Activated CD4-positive, CD25-positive, alpha-beta regulatory T cell treated with anti-CD3 and anti-CD28 coated beads, Interleukin-2, amount 50 U/mL, for 72 hours (primary cell): ENCODE data around the gene KCNQ1.

Experiments
- DNase-seq: peaks from one replicate; pipeline ENCODE4 v3.0.0; 2021

KCNQ1 gene

DNA sequence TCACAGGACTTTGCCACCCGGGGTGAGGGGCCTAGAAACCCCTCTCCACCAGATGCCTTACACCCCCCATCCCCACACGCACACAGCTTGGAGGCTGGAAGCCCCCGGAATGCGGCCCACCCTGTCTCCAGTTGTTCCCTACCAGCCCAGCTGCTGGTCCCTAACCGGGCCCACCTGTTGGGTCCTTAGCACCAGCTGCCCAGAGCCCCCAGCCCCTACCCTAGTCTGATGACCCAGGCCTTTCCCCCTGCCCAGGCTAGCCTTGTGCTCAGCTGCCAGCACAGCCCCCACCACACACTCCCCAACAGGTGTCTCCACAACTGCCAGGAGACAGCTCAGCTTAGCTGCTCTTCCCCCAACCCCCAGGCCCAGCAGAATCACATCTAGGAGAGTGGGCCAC is 373.7 kb downstream of the KCNQ1 start:
- no peak for DNase-seq

DNA sequence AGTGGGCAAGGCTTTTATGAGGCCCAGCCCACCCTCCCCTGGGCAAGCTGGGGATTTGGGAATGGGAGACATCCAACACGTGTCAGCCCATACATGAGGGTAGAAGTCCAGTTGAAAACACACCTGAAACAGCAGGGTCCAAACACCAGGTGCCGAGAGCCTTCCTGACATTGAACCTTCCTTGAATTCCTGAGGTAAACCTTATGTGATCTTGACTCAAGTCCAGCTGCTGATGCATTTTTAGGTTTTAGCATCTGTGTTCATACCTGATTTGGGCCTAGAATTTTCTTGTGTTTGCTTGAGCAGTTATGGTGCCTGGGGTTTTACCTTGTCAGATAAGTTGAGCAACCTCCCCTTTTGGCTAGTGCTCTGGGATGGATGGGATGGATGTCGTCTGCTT is 374.5 kb downstream of the KCNQ1 start:
- DNase-seq: no peak

DNA sequence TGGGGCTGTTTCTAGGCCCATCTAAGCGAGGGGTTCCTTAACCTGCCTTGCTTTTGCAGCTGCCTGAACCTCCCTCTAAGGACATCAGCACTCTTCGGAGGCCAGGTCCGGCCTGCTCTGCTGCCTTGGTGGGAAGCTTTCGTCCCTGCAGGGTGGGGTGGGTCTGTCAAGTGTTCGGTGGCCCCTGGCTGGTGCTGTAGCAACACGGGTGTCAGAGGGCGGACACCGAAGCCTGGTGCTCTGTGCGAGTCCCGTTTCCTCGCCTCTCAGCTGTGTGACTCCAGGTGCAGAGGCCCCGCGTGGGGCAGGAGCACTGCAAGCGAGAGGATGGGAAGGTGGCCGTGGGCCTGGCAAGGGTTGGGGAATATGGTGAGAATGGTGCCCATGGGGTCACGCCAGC is 376.2 kb downstream of the KCNQ1 start:
- DNase-seq: no peak

DNA sequence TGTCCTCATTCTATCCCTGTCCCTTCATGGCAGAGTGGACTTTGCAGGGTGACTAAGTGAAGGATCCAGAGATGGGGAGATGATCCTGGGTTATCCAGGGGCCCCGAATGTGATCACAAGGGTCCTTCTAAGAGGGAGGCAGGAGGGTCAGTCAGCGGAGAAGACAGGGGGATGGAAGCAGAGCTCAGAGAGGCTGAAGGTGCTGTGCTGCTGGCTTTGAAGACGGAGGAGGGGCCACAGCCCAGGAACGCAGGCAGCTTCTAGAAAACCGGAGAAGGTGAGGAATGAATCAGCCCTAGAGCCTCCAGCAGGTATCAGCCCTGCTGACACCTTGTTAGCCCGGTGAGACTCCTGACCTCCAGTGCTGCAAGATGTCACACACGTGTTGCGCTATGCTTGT is 377.1 kb downstream of the KCNQ1 start:
- no peak for DNase-seq

DNA sequence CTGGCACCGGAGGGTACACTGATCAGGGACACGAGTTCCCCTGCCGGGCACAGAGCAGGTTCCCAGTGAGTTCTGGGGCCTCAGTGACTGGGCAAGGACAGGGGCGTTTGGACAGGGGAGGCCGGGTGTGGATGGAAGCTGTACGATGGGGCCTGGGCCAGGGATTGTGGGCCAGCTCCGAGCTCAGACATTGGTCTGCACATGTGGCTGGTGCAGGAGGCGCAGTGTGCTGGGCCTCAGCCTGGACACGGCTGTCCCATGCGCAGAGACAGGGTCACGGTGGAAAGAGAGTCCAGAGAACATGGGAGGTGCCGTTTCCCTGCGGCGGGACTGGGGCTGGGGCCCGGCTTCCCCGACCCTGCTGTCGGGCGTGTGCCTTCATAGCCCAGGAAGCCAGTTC is 380.0 kb downstream of the KCNQ1 start:
- DNase-seq: no peak

DNA sequence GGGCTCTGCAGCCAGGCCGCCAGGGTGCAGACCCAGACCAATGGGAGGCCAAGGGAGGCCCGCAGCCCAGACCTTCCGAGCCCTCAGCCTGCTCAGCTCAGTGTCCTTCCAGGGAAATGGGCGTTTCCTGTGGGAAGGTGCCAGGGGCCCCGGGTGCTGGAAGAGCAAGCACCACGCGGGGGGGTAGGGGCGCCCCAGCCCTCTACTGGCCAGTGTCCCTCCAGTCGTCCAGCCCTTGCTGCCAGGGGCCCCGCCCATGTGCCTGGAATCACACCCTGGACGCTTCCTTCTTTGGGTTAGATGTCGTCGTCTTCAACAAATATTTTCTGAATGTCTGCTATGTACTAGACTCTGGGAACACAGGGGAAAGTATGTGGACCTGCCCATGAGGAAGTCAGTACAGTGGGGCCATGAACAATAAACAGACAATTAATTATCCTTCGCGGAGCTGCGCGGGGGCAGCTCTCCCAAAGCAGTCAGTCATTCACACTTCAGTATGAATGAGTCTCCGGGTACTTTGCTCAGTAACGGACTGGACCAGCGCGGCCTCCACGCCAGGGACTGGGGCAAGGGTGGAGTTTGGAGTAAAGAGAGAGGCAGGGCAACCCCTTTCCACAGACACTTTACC is 380.6 kb downstream of the KCNQ1 start:
- DNase-seq: no peak

DNA sequence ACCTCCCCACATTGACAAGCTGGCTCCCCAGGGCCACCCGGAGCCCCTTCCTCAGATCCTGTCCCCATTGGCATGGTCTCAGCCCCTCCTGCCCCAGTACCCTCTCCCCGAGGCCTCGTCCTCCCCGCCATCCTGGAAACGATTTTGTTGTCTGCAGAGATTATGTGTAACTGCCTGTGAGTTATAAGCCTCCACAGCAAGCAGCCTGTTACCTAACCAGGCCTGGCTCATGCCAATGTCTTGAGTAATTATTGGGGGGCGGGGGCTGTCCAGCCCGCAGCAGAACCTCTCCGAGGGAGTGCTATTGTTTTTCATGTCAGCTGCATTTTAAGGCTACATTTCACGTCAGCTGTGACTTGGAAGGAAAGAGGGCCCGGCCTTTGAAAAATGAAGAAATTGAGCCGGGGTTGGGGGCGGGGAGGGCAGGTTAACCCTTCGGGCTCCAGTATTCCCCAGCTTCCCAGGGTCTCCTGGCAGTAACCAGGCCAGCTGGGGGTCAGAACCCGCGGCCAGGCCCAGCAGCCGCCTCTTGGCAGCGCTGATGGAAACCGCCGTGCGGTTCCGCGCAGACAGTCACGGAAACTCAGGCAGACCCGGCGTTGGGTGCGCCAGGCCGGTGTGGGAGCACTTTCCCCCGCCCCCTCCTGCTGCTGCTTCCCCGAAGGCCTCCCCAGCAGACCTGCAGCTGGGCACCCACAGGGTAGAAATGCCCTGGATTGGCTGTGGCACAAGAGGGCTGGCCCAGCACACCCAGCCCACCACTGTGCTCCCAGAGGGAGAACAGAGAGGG is 381.3 kb downstream of the KCNQ1 start:
- no peak for DNase-seq

DNA sequence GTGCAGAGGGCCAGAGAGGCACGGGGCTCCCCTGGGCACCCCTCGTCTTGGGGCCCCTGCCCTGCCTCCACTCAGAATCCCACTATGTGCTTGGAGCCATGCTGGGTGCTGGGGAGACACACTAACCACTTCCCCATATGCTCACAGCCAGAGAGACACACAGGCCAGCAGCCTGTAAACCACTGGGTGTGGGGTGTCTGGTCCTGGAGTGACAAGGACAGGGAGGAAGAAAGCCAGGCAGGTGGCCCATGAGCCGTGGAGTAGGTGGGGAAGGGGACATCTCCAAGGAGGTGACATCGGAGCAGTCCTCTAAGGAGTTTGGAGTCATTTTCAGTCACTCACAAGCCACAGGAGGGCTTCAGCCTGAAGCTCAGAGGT is 381.9 kb downstream of the KCNQ1 start:
- DNase-seq: no peak

DNA sequence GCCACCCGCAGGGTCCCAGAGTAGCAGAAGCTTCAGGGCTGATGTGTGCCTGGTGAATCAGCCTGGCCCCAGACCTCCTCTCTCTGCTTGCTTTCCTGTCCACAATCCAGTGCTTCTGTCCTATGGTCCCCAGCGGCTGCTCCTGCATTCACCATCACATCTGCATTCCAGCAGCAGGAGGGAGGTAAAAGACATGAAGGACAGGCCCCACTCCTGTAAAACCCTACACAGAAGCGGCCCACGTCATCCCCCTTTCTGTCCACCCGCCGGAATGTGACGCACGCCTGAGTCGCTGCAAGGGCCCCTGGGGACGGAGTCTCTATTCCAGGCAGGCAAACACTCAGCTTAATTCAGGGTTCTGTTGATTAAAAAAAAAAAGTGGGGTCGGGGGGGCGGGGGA is 382.4 kb downstream of the KCNQ1 start:
- DNase-seq: no peak

DNA sequence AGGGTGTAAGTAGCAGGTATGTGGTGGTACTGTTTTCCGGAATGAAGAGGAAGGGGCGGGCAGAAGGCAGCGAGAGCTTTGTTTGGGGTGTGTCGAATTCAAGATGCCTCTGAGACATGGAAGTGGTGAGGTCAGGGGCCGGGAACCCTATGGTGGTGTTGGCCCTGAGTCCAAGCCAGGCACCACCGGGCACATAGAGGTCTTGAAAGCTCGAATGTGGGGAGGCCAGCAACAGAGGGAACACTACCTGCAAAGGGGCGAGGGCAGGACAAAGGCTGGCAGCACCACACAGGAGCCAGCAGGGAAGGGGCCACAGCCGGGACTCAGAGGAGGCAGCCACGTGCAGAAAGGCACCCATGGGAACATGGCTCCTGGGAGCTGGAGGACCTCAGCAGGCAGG is 383.0 kb downstream of the KCNQ1 start:
- no peak for DNase-seq

DNA sequence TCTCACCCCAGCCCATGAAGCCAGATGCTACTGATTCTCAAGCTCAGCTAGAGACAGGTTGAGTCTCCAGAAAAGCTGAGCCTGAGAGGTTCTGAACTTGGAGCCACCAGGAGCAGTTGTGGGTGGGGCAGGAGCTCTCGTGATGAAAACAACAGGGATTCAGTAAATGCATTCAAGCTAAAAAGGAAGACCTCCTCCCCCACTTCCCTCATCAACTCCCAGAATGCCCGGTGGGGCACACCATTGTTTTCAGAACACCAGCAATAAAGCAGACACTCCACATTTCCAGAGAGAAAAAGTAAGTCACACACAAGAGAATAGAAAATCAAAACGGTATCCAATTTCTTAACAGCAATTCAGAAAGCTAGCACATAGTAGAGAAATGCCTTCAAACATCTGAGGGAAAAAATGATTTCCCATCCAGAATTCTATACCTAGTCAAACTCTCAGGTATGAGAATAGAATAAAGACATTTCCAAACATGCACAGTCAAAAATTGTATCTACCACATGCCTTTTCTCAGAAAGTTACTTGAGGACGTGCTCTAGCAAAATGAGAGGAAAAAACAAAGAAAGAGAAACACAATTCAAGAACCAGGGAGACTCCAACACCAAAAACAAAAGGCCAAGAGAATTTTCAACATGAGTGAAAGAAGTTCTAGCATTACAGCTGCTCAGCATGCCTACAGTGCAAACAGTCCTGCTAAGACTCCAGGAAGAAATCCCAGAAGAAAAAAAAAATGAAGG is 383.9 kb downstream of the KCNQ1 start:
- DNase-seq: no peak

DNA sequence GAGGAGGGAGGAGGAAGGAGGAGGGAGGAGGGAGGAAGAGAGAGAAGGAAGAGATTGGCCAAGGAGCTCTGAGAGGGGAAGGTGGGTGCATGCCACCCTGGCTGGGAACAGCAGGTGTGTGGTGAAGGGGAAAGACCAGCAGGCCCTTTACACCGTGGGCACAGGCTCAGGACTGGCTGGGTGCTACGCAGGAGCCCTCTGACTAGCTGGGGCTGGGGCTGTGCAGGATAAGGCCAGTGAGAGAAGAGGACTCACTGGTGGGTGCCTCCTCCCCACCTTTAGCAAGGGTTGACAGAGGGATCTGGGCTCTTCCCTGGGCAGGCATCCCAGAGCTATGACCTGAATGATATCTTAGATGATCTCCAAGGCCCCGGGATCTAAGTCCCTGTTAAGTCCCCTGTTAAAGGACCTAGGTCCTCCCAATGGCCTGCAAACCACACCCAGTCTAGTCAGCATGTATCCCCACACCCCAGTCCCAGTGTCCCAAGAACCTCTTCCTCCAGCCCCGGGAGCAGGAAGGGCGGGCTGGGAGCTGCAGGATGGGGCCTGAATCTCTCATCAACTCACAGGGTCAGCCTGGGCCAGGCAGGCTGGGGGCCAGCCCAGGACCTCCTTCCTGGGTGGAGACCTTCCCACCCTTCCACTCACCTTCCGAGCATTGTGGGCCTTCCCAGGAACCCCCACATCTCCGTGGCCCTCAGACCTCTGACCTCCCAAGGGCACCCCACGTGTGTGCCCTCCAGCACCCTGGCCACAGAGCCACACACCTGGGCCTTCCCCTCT is 385.4 kb downstream of the KCNQ1 start:
- no peak for DNase-seq

DNA sequence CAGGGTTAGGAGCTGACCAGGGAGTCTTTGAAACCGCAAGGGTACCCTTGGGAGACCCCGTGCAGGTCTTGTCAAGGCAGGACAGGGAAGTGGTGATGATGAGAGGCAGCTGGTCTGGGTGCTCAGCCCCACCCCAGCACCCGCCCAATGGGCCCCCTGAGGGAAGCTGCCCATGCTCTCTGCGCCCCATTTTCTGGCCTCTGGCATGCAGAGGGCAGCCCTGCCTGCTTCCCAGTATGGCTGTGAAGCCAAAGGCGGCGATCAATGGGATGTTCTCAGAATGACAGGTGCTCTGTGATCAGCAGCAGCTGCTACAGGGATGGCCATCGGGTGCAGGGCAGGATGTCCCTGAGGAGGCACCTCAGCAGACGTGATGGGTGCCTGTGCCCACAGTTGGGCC is 386.1 kb downstream of the KCNQ1 start:
- no peak for DNase-seq

DNA sequence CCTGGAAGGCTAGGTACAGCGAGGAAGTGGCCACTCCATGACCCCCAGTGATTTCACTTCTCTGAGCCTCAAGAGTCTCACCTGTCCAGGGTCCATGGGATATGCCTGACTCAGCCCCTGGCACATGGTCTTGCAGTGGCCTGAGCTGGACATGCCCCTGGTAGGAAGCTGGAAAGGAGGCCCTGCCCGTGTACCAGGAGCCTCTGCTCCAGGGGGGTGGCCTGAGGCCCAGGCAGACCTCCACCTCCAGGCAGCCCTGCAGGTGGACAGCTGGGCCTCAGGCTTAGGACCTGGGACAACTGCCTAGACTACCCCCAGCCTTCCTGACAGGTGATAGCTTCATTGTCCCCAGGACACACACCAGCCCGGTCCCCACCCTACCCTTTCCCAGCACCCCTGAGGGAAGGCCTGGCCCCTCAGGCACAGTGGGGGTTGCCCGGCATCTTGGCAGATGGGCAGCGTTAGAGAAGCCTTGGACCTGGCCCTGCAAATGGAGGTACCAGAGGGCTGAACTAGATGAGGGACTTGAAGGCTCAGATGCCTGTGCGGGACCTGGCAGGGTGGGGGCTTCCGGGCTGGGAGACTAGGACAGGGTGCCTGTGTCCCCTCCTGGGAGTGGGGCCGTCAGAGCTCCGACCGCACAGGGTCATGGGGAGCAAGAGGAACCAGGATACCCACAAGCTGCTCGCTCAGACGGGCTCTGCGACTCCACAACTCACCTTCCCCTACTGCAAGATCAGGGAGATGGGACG is 387.1 kb downstream of the KCNQ1 start:
- no peak for DNase-seq

DNA sequence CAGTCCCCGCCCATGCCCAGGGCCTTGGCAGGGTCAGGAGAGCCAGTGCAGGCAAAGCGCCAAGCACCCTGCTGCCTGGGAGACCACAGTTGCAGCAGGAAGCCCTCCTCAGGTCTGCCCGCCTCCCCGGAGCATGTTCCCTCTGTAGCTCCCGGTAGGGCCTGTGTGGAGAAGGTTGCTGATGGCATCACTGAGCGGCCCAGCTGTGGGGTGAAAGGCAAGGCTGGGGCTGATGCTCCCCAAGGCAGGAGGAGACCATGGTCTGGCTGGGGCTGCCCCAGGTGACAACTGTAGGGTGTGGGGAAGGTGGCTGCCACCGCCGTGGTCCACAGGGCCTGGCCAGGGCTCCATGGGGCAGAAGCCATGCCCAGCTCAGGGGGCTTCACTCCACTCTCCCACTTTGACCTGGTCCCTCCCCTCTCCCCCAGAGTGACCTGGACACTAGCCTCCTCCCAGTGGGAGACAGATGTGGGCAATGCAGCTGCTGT is 387.8 kb downstream of the KCNQ1 start:
- DNase-seq: no peak

DNA sequence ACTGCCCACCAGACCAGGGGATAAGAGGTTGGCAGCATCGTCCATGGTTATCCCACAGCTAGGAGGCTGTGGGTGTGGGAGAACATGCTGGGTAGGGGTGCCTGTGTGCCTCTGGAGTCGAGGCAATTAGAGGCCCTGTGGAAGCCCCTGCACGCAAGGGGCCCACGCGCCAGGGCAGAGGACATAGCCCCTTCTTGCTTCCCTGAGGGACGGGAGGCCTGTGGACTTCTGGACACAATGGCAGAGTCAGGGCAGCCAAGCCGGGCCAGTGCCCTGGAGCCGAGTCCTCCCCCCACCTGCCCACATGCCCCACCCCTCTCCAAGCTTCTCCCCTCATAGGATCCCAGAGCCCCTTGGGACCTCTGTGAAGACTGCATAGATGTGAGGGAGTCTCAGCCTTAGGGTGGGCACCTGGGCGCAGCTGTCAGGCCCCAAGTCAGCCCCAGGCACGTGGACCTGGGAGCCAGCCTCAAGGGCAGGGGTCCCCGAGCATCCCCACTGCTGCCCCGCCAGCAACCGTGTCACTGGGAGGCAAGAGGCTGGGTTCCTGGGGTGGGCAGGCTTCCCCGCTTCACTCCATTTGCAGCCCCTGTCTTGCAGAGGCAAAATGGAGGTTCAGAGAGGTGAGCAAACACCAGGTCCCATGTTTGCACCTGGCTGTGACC is 388.4 kb downstream of the KCNQ1 start:
- DNase-seq: no peak

DNA sequence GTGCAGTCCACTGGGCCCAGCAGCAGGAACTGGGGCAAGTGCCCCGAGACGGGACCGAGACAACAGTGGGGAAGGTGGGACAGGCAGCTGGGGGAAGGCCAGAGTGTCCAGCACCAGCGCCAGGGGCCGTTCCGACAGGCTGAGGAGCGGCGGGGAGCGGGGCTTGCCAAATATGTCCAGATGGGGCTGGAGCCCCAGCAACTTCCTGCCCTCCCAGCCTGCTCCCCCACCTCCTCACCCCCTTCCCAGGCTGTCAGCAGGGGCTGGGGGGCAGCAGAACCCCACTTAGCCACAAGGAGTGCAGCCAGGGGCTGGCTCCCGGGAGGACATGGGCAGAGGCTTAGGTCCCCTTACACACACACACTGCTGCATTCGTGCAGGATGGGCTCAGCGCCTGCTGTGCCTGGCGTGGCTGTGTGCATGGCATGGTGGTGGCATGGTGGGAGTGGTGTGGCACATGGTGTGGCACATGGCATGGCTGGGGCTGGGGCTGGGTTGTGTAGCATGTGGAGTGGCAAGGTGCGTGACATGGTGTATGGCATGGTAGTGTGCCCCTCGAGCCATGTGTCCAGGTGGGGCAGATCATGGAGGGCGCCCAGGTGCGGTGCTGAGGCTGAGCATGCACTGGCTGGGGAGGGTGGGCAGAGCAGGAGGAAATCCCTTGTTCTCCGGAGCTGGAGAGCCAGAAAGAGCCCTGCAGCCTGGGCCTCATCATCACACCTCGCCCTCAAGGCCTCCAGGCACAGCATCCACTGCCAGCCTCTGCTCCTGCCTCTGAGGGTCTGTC is 389.1 kb downstream of the KCNQ1 start:
- no peak for DNase-seq

DNA sequence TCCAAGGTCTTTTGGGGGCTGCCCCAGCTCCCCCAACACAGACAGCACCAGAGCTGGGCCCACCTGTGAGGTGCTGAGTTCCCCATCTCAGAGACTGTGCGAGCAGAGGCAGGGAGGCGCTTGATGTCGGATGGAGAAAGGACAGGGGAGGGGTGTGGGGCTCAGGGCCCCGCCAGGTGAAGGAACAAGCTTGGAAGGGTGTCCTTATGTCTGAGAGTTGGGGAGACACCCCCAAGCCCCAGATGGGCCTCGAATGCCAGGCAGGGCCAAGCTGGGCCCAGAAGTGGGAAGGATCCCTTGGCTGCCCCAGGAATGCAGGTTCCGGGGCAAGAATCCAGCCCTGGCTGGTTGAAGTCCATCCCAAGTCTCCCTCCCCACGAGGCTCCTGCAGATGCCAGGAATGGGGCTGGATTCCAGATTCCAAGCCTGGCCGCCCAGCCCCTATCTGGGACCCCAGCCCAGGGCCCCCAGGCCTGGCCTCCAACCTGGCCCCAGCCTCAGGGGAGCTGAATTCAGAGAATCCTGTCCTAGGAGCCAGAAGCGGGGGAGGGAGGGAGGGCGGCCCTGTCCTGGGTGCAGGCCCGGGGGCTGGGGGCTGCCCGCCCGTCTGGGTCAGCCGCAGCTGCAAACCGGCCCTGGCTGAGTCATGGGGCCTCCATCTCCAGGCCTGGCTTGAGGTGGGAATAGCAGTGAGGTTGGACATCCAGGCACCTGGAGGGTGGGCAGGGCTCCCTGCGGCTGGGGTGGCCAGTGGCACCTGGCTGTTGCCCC is 389.9 kb downstream of the KCNQ1 start:
- no peak for DNase-seq

DNA sequence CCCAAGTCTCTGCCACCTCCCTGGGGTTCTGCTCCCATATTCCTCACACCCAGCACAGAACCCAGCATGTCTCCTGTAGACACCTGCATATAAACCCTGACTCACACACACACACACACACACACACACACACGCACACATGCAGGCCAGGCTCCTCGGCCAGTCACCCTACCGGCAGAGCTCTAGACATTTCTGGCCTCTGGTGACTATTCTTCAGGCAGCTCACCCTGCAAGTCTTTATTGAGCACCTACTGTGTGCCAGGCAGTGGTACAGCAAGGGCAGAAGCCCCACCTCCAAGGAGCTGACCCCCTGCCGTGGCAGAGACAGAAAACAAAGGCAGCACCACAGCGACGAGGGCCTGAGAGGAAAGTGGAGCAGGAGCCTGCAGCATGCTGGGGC is 390.5 kb downstream of the KCNQ1 start:
- DNase-seq: no peak

DNA sequence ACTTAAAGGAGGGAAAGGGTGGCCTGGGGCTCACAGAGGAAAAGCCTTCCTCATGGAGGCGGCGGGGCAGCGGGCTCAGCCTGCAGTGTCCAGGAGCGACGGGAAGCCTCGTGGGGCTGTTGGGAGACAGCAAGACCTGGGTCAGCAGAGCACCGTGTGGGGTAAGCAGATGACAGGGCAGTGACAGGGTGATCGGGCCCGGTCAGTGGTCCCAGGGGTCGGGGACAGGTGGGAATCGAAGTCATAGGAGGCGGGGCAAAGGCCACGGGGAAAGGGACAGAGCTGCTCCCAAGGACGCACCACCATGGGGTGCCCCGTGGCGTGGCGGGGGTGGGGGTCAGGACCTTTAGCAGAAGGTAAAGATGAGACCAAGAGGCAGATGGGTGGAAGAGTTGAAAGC is 390.9 kb downstream of the KCNQ1 start:
- DNase-seq: no peak
